Lower lobe of right lung (tissue), 2 donors: ENCODE results near the gene MKRN1. TPM values are rescaled to one million over a fixed set of nuclear protein-coding genes. Genes with fewer than 3 reads are reported as not detected.
A peak's percentile ranks its signal among the peaks of the same experiment; 100 is the strongest.
"Not testable (repeated sequence)": the region's sequence is repeated elsewhere in the genome, so short reads cannot be mapped to it uniquely, and the experiment has no call there.

ENCODE experiments used
- ATAC-seq, 2 donors: fragments of 200-7000 bp; cut with Tn5 transposase; one replicate each; pipeline ENCODE4 v1.9.1; 2020 to 2022; ENCODE audit warnings: mild to moderate bottlenecking in 2 of 2, moderate library complexity in 2 of 2
- DNase-seq: peaks from one replicate; pipeline ENCODE4 v3.0.0-alpha.2; 2020
- H3K27ac ChIP-seq: fragments of 200-600 bp; one replicate; pipeline ENCODE4 v1.8.0; 2022
- H3K27me3 ChIP-seq: fragments of 200-600 bp; one replicate; pipeline ENCODE4 v1.8.0; 2022; ENCODE audit warnings: low read depth
- H3K36me3 ChIP-seq: fragments of 200-600 bp; one replicate; pipeline ENCODE4 v1.8.0; 2022; ENCODE audit warnings: mild to moderate bottlenecking
- H3K4me1 ChIP-seq: fragments of 200-600 bp; one replicate; pipeline ENCODE4 v1.8.0; 2022
- H3K4me3 ChIP-seq: fragments of 200-600 bp; one replicate; pipeline ENCODE4 v1.8.0; 2022; ENCODE audit warnings: mild to moderate bottlenecking
- H3K9me3 ChIP-seq: fragments of 200-600 bp; one replicate; pipeline ENCODE4 v1.8.0; 2022
- intact Hi-C: fragments of 100-400 bp; cut with DNase I; formaldehyde crosslinking; loops from one replicate; pipeline ENCODE4 v1.11.0; 2022
- total RNA-seq: library from RNA; stranded (reverse); fragmentation: NEBNext Ultra II Directional; extraction: Animal tissue kit (Norgen Biotek cat#: 25700); gene quantifications from one replicate; pipeline ENCODE4 v1.2.1, GENCODE V29; 2021
- TF ChIP-seq, protein P1 (sequence below): fragments of 200-600 bp; IDR thresholded peaks from one replicate; pipeline ENCODE4 v1.8.0; 2022; ENCODE audit warnings: antibody characterized with exemption, mild to moderate bottlenecking
- donor health status: DM: no; HTN: yes; CAD: no; lungs with severe emphysema.

The MKRN1 gene
- total RNA-seq, 1 donor from 2014 or later, result 112 TPM

DNA sequence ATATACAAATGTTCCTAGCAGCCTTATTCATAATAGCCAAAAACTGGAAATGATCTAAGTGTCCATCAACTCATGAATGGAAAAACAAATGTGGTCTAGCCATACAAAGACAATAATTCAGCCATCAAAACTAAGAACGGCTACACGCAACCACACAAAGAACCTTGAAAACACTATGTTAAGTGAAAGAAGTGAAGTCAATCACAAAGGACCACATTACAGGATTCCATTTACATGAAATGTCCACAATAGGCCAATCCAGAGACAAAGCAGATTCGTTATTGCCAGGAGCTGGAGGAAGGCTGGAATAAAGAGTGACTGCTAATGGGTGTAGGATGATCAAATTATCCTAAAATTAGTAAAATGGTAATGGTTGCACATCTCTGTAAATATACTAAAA is 21.1 kb downstream of the MKRN1 start:
- no peaks in the 10 kb centered on the region for H3K9me3 ChIP-seq
- DNase-seq (no peak), ATAC-seq (no peak)
- peaks cover 94% of the 10 kb centered on the region for H3K36me3 ChIP-seq
- H3K4me1 ChIP-seq, result peaks cover 11% of the 10 kb centered on the region
- TF ChIP-seq, protein P1, sequence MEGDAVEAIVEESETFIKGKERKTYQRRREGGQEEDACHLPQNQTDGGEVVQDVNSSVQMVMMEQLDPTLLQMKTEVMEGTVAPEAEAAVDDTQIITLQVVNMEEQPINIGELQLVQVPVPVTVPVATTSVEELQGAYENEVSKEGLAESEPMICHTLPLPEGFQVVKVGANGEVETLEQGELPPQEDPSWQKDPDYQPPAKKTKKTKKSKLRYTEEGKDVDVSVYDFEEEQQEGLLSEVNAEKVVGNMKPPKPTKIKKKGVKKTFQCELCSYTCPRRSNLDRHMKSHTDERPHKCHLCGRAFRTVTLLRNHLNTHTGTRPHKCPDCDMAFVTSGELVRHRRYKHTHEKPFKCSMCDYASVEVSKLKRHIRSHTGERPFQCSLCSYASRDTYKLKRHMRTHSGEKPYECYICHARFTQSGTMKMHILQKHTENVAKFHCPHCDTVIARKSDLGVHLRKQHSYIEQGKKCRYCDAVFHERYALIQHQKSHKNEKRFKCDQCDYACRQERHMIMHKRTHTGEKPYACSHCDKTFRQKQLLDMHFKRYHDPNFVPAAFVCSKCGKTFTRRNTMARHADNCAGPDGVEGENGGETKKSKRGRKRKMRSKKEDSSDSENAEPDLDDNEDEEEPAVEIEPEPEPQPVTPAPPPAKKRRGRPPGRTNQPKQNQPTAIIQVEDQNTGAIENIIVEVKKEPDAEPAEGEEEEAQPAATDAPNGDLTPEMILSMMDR, result no peak
- intact Hi-C loops, result no loop called here
- H3K27me3 ChIP-seq, result no peaks in the 10 kb centered on the region
- no peak overlapping the region for H3K4me3 ChIP-seq
- H3K27ac ChIP-seq, result no peak overlapping the region

DNA sequence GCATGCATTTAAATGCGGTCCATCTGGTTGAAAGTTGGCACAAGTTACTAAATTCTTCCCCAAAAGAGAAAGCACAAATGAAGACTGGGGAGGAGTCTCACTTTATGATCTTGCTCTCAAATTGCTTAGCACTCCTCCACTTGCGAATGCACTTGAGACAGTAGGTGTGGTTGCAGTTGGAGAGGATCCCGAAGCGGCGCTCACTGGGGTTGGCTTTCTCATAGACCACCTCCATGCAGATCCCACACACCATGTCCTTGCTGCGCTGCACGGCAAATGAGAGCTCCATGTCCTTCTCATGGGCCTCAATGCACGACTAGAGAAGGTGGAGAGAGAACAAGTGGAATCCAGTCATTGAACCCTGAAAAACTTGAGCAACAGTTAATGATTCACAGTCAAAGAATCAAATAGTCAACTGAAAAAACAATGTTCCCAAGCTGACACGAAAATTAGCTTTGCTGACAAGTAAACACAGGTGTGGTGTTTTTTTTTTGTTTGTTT is 22.7 kb downstream of the MKRN1 start:
- DNase-seq, result no peak
- intact Hi-C loops, result no loop called here
- peaks cover 90% of the 10 kb centered on the region for H3K36me3 ChIP-seq
- no peaks in the 10 kb centered on the region for H3K9me3 ChIP-seq
- no peak overlapping the region for H3K27ac ChIP-seq
- peaks cover 11% of the 10 kb centered on the region for H3K4me1 ChIP-seq
- H3K4me3 ChIP-seq, result no peak overlapping the region
- H3K27me3 ChIP-seq, result no peaks in the 10 kb centered on the region
- peak in 1 of 2 donors; percentile 68 for ATAC-seq
- TF ChIP-seq, protein P1, result no peak

DNA sequence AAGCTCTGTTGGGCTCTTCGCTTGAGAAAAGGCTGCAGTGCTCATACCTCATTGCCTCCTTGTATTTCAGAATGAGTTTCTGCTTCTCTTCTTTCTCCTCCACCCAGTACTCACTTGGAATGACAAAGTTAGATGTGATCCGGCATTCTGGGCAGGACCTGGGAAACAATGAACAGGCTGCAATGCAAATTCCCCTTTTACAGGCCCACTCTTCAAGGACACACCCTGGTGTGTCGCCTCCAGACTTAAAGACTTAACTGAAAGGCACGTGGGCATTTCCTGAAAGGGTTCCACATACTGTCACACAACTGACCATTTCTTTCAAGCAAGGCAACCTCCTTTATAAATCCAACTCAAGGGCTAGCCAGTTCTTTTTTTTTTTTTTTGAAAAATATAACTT is 23.6 kb downstream of the MKRN1 start:
- TF ChIP-seq, protein P1, result no peak

DNA sequence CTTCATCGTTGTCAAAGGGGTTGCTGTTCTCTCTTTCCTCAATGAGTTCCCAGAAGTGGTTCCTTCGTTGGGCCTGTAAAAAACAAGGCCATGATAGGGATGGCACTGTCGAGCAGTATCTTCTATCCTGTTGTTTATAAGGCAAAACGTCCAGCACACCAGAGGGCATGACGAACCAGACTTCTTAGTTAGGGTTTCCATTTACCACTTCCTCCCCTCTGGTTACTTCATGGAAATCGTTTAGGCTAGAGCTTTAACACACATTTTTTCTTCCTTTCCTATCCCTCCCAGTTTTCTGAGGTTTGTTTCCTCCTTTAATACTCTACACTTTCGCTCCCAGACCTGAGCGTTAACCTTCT is 24.7 kb downstream of the MKRN1 start:
- ATAC-seq, result no peak
- no peak overlapping the region for H3K27ac ChIP-seq

More for the DNA sequence above, 23.6 kb downstream of the MKRN1 start:
- Histone ChIP-seq H3K27me3 (no peaks in the 10 kb centered on the region), H3K9me3 (no peaks in the 10 kb centered on the region), H3K4me1 (peaks cover 11% of the 10 kb centered on the region), H3K36me3 (peaks cover 82% of the 10 kb centered on the region), H3K27ac (no peak overlapping the region), H3K4me3 (no peak overlapping the region)
- intact Hi-C loops, result no loop called here
- ATAC-seq (no peak), DNase-seq (no peak)

DNA sequence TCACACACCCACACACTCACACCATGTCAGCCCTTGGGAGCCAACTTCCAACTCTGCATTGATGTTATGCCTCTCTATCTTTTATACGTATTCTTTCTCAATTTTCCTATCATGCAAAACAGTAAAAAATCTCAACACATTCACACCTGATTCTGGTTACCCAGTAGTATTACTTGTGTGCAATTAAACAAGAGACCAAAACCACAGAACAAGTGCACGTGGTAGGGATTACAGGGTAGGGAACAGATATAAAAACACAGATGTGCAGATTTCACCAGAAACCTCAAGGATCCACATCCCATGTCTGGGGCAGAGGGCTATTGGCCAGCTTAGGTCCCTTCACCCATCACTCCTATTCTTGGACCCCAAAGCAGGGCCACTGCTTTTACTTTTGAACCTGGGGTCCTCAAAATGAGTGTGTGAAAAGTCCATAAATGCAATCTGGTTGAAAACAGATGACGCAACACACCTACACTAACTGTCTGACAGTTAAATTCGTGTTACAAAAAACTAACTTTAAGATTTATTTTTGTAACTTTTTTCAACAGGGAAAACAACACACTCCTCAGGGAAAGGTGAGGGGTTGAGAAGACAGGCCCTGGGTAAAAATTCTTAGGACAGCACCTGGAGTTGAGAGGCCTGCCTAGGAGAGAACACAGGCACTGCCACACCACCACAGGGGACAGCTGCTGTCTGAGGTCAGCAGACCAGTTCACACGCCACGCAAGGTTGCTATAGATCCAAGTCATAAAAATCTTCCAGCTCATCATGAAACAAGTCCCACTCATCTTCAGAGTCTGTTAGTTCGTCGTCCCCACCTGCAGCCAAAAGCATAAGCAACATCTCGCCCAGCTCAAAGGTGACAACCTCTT is 25.3 kb downstream of the MKRN1 start:
- H3K4me3 ChIP-seq, H3K9me3 ChIP-seq, intact Hi-C loops, DNase-seq, ATAC-seq, H3K27ac ChIP-seq, H3K27me3 ChIP-seq: not testable (repeated sequence)
- peaks cover 67% of the 10 kb centered on the region for H3K36me3 ChIP-seq
- H3K4me1 ChIP-seq, result peaks cover 22% of the 10 kb centered on the region

More for the DNA sequence above, 24.7 kb downstream of the MKRN1 start:
- TF ChIP-seq, protein P1, result no peak
- H3K36me3 ChIP-seq, result peaks cover 73% of the 10 kb centered on the region
- peaks cover 21% of the 10 kb centered on the region for H3K4me1 ChIP-seq
- no peaks in the 10 kb centered on the region for H3K27me3 ChIP-seq
- DNase-seq, result no peak
- intact Hi-C loops, result no loop called here
- no peaks in the 10 kb centered on the region for H3K9me3 ChIP-seq
- no peak overlapping the region for H3K4me3 ChIP-seq

DNA sequence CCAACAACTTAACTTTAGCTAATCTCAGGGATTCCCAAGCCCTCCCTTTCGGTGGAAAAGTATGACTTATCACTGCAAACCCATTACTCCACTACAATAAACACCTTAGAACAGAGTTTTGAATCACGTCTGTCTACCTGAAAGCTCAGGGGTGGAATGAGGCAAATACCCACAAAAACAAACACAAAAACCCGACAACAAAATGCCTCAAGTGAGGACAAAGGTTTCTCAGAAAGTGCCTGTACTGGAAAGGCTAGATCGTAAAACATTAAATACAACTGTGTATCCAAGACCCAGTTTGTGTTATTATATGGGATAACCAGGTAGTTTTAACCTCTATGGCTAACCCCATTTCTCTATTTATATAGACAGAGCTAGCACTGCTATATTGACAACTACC is 26.0 kb downstream of the MKRN1 start:
- Histone ChIP-seq H3K27me3 (no peaks in the 10 kb centered on the region), H3K4me3 (no peak overlapping the region), H3K4me1 (peaks cover 22% of the 10 kb centered on the region), H3K27ac (no peak overlapping the region), H3K36me3 (peaks cover 60% of the 10 kb centered on the region), H3K9me3 (no peaks in the 10 kb centered on the region)
- DNase-seq (no peak), ATAC-seq (no peak)
- TF ChIP-seq, protein P1, result no peak
- intact Hi-C loops, result no loop called here
